ENCODE results near the gene PIGQ. TPM values are rescaled to one million over a fixed set of nuclear protein-coding genes. Genes with fewer than 3 reads are reported as not detected.

Gene PIGQ
- total RNA-seq, 2 donors from 2014 or later, result 21.9 to 24.2 TPM

Other genes with a start within 250 kb of the PIGQ start
- gene AXIN1, start 217.2 kb upstream of the PIGQ start, total RNA-seq, result 10 to 100 TPM; 21.4 to 22.8 TPM
- 10 to 100 TPM; 77.9 to 97.7 TPM for gene MRPL28, start 199.4 kb upstream of the PIGQ start, total RNA-seq
- 10 to 100 TPM; 18.5 to 46.1 TPM for gene PGAP6, start 188.0 kb upstream of the PIGQ start, total RNA-seq
- gene NME4, start 172.8 kb upstream of the PIGQ start, total RNA-seq, result 10 to 100 TPM; 15.6 to 58.4 TPM
- gene DECR2, start 168.1 kb upstream of the PIGQ start, total RNA-seq, result 10 to 100 TPM; 12.6 to 14.6 TPM
- gene RAB11FIP3, start 144.3 kb upstream of the PIGQ start, total RNA-seq, result 10 to 100 TPM; 18.6 to 32.0 TPM
- 10 to 100 TPM; 55.5 to 76.5 TPM for gene CAPN15, start 42.3 kb upstream of the PIGQ start, total RNA-seq
- gene PRR35, start 9.6 kb upstream of the PIGQ start, total RNA-seq, result not detected
- gene NHLRC4, start 3.0 kb upstream of the PIGQ start, total RNA-seq, result 1 to 10 TPM in 1 of 2 donors, under 1 TPM in 1; 0.59 to 1.8 TPM
- 10 to 100 TPM; 12.1 to 13.0 TPM for gene RAB40C, start 20.1 kb downstream of the PIGQ start, total RNA-seq
- under 1 TPM; 0.33 to 0.71 TPM for gene WFIKKN1, start 61.0 kb downstream of the PIGQ start, total RNA-seq
- 100 to 1,000 TPM in 1 of 2 donors, 10 to 100 TPM in 1; 47.2 to 120 TPM for gene METTL26, start 66.3 kb downstream of the PIGQ start, total RNA-seq
- gene MCRIP2, start 71.9 kb downstream of the PIGQ start, total RNA-seq, result 10 to 100 TPM; 33.7 to 52.0 TPM
- 100 to 1,000 TPM in 1 of 2 donors, 10 to 100 TPM in 1; 36.1 to 101 TPM for gene WDR90, start 79.4 kb downstream of the PIGQ start, total RNA-seq
- 100 to 1,000 TPM; 112 to 118 TPM for gene RHOT2, start 98.2 kb downstream of the PIGQ start, total RNA-seq
- gene RHBDL1, start 105.7 kb downstream of the PIGQ start, total RNA-seq, result 1 to 10 TPM; 1.3 to 4.6 TPM
- gene STUB1, start 110.4 kb downstream of the PIGQ start, total RNA-seq, result 10 to 100 TPM; 61.2 to 69.9 TPM
- gene JMJD8, start 114.4 kb downstream of the PIGQ start, total RNA-seq, result 10 to 100 TPM; 11.0 to 24.7 TPM
- 10 to 100 TPM; 16.0 to 19.1 TPM for gene WDR24, start 120.4 kb downstream of the PIGQ start, total RNA-seq
- 10 to 100 TPM in 1 of 2 donors, 1 to 10 TPM in 1; 2.8 to 16.4 TPM for gene FBXL16, start 135.8 kb downstream of the PIGQ start, total RNA-seq
- gene METRN, start 145.2 kb downstream of the PIGQ start, total RNA-seq, result 10 to 100 TPM; 10.1 to 14.7 TPM
- 10 to 100 TPM; 17.6 to 22.6 TPM for gene ANTKMT, start 151.2 kb downstream of the PIGQ start, total RNA-seq
- gene CCDC78, start 156.5 kb downstream of the PIGQ start, total RNA-seq, result 10 to 100 TPM in 1 of 2 donors, 1 to 10 TPM in 1; 6.2 to 10.7 TPM
- gene HAGHL, start 157.1 kb downstream of the PIGQ start, total RNA-seq, result 10 to 100 TPM; 22.2 to 24.5 TPM
- gene CIAO3, start 171.0 kb downstream of the PIGQ start, total RNA-seq, result 100 to 1,000 TPM in 1 of 2 donors, 10 to 100 TPM in 1; 41.7 to 122 TPM
- not detected for gene MSLN, start 190.8 kb downstream of the PIGQ start, total RNA-seq
- gene RPUSD1, start 218.4 kb downstream of the PIGQ start, total RNA-seq, result 10 to 100 TPM; 11.2 to 27.1 TPM
- 100 to 1,000 TPM in 1 of 2 donors, 10 to 100 TPM in 1; 98.7 to 116 TPM for gene CHTF18, start 218.7 kb downstream of the PIGQ start, total RNA-seq
- not detected for gene GNG13, start 230.8 kb downstream of the PIGQ start, total RNA-seq